Gastrocnemius medialis (tissue), 4 donors: Measurements from ENCODE around the gene CLDN25.

ENCODE experiments used
- CTCF ChIP-seq, 5 experiments: fragments of 450-650 bp in 3 of 5; fragments of 200-600 bp in 2 of 5; sonication (generic) in 2 of 5; IDR thresholded peaks in 4 of 5; conservative IDR thresholded peaks in 1 of 5; 1 replicate in 4 of 5; 2 replicates in 1 of 5; pipeline ENCODE4 v1.5.1; 2016 to 2019; ENCODE audit warnings: antibody characterized with exemption in 5 of 5, mild to moderate bottlenecking in 3 of 5, moderate library complexity in 3 of 5
- POLR2A ChIP-seq, 2 donors: fragments of 450-650 bp; IDR thresholded peaks; one replicate each; pipeline ENCODE4 v1.6.1; 2017; ENCODE audit warnings: antibody characterized with exemption in 2 of 2, mild to moderate bottlenecking in 2 of 2, moderate library complexity in 2 of 2

GRCh38 chr11:113817626-113818025, 38.0 kb downstream of the CLDN25 start:
- TF ChIP-seq CTCF (IDR thresholded peaks at IDR 0.05 in 4 of 5, conservative IDR thresholded peaks at IDR 0.05 in 1 of 5) (no peak), POLR2A (IDR thresholded peaks at IDR 0.05) (no peak)
